ENCODE results near the gene HCFC2.

Gene HCFC2

GRCh38 chr12:104150416-104150815 lies 86.1 kb downstream of the HCFC2 start (continued):
- TF ChIP-seq SCRT2 (tag by site-specific recombination; IDR thresholded peaks at IDR 0.05), result no peak
- TF ChIP-seq ZNF114 (tag by site-specific recombination; IDR thresholded peaks at IDR 0.05), result no peak

- Histone ChIP-seq H3K9me3 (ENCODE audit: control insufficient read depth, insufficient read depth, low read depth, low read length) (no peaks in the 10 kb centered on the region), H3K36me3 (ENCODE audit: control insufficient read depth in 2 of 2, insufficient read depth in 1 of 2, low read length in 2 of 2) (no peaks in the 10 kb centered on the region), H3K27ac (ENCODE audit: extremely low read depth, low read depth, low read length) (no peak overlapping the region), H3K4me3 (ENCODE audit: low read depth, low read length) (no peak overlapping the region), H3K4me1 (ENCODE audit: control insufficient read depth, insufficient read depth, low read length) (no peaks in the 10 kb centered on the region)
- TF ChIP-seq ZNF660 (tag by site-specific recombination; IDR thresholded peaks at IDR 0.05) (no peak), KLF9 (tag by site-specific recombination; IDR thresholded peaks at IDR 0.05; ENCODE audit: low read depth) (no peak), ZNF175 (tag by site-specific recombination; IDR thresholded peaks at IDR 0.05) (no peak), ZSCAN16 (tag by site-specific recombination; IDR thresholded peaks at IDR 0.05) (no peak), HOXA7 (CRISPR knock-in tag; IDR thresholded peaks at IDR 0.05; ENCODE audit: borderline replicate concordance) (no peak), ZNF571 (tag by site-specific recombination; IDR thresholded peaks at IDR 0.05) (no peak), ZNF16 (tag by site-specific recombination; IDR thresholded peaks at IDR 0.05; ENCODE audit: low read depth) (no peak)
- TF ChIP-seq, protein P1, sequence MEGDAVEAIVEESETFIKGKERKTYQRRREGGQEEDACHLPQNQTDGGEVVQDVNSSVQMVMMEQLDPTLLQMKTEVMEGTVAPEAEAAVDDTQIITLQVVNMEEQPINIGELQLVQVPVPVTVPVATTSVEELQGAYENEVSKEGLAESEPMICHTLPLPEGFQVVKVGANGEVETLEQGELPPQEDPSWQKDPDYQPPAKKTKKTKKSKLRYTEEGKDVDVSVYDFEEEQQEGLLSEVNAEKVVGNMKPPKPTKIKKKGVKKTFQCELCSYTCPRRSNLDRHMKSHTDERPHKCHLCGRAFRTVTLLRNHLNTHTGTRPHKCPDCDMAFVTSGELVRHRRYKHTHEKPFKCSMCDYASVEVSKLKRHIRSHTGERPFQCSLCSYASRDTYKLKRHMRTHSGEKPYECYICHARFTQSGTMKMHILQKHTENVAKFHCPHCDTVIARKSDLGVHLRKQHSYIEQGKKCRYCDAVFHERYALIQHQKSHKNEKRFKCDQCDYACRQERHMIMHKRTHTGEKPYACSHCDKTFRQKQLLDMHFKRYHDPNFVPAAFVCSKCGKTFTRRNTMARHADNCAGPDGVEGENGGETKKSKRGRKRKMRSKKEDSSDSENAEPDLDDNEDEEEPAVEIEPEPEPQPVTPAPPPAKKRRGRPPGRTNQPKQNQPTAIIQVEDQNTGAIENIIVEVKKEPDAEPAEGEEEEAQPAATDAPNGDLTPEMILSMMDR (tag by site-specific recombination; IDR thresholded peaks at IDR 0.05), result no peak
- ChIA-PET POLR2A (no interaction called here), CTCF (interaction anchor here (1.2 kb wide), 1 partner anchor 14 kb away, joined by 4 read pairs; no protein-coding TSS in a partner anchor)
Observed at GRCh38 chr12:104152685-104153241, 88.4 kb downstream of the HCFC2 start.

DNA sequence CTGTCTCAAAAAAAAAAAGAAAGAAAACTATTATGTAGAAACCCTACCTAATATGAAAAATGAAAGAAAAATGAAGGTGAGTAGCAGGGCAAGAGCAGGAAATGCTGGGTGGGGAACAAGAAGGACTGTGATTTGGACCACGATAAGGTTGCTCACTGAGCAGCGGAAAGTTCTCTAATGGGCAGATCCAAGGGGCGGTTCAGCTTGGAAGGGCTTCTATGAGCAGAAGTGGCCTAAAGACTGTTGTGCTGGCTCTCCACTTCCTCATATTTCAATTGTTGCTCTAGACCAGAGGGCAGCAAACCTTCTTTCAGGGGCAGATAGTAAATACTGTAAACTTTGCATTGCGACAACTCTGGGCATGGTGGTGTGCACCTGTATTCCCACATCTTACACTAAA lies 90.0 kb downstream of the HCFC2 start:
- no peak overlapping the region for H3K27ac ChIP-seq (ENCODE audit: extremely low read depth, low read depth, low read length)
- POLR2A ChIA-PET, result interaction anchor here (2.8 kb wide), 1 partner anchor 16 kb away, joined by 9 read pairs; the partner anchor contains the start of gene NFYB
- TF ChIP-seq ZNF624 (tag by site-specific recombination; IDR thresholded peaks at IDR 0.05) (no peak), KLF8 (tag by site-specific recombination; IDR thresholded peaks at IDR 0.05) (no peak), WT1 (tag by site-specific recombination; IDR thresholded peaks at IDR 0.05) (no peak), ZNF701 (tag by site-specific recombination; IDR thresholded peaks at IDR 0.05) (no peak), ZNF555 (tag by site-specific recombination; conservative IDR thresholded peaks at IDR 0.05) (no peak), ZNF37A (tag by site-specific recombination; IDR thresholded peaks at IDR 0.05) (no peak), ZNF214 (tag by site-specific recombination; IDR thresholded peaks at IDR 0.05; ENCODE audit: borderline replicate concordance) (no peak), ZNF830 (tag by site-specific recombination; IDR thresholded peaks at IDR 0.05; ENCODE audit: low read depth) (no peak), MEIS1 (CRISPR knock-in tag; IDR thresholded peaks at IDR 0.05; ENCODE audit: borderline replicate concordance) (no peak), ZNF350 (tag by site-specific recombination; IDR thresholded peaks at IDR 0.05) (no peak), IKZF3 (tag by site-specific recombination; IDR thresholded peaks at IDR 0.05) (no peak), GLI4 (tag by site-specific recombination; IDR thresholded peaks at IDR 0.05) (no peak), ZBTB48 (tag by site-specific recombination; IDR thresholded peaks at IDR 0.05) (no peak)
- TF ChIP-seq, protein P2, sequence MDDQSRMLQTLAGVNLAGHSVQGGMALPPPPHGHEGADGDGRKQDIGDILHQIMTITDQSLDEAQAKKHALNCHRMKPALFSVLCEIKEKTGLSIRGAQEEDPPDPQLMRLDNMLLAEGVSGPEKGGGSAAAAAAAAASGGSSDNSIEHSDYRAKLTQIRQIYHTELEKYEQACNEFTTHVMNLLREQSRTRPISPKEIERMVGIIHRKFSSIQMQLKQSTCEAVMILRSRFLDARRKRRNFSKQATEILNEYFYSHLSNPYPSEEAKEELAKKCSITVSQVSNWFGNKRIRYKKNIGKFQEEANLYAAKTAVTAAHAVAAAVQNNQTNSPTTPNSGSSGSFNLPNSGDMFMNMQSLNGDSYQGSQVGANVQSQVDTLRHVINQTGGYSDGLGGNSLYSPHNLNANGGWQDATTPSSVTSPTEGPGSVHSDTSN (CRISPR knock-in tag; IDR thresholded peaks at IDR 0.05), result no peak

More for the DNA sequence above, 90.0 kb downstream of the HCFC2 start:
- Histone ChIP-seq H3K9me3 (ENCODE audit: control insufficient read depth, insufficient read depth, low read depth, low read length) (no peaks in the 10 kb centered on the region), H3K4me3 (ENCODE audit: low read depth, low read length) (no peak overlapping the region), H3K36me3 (ENCODE audit: control insufficient read depth in 2 of 2, insufficient read depth in 1 of 2, low read length in 2 of 2) (no peaks in the 10 kb centered on the region), H3K4me1 (ENCODE audit: control insufficient read depth, insufficient read depth, low read length) (no peaks in the 10 kb centered on the region)
- CTCF ChIA-PET, result interaction anchor here (0.6 to 1.0 kb wide), 2 partner anchors 15 to 121 kb away, joined by 3 to 4 read pairs; no protein-coding TSS in a partner anchor
